Brain microvascular endothelial cell (primary cell): ENCODE results near the gene ITPA.

ENCODE experiments used
- DNase-seq: peaks from one replicate; pipeline ENCODE4 v3.0.0-alpha.2; 2020
- H3K27ac ChIP-seq: fragments of 250-450 bp; sonication (Bioruptor Pico); 2 replicates; pipeline ENCODE4 v1.5.1; 2020; ENCODE audit warnings: mild to moderate bottlenecking, moderate library complexity
- H3K27me3 ChIP-seq: fragments of 250-450 bp; sonication (Bioruptor Pico); replicated peaks from 2 replicates; pipeline ENCODE4 v1.5.1; 2020; ENCODE audit warnings: mild to moderate bottlenecking
- H3K36me3 ChIP-seq: fragments of 250-450 bp; sonication (Bioruptor Pico); replicated peaks from 2 replicates; pipeline ENCODE4 v1.5.1; 2020; ENCODE audit warnings: mild to moderate bottlenecking
- H3K4me3 ChIP-seq: 2 replicates; pipeline ENCODE4 v1.5.1; 2011; ENCODE audit warnings: low read depth, mild to moderate bottlenecking, control low read depth, low read length, moderate library complexity
- in situ Hi-C: cut with HindIII; loops from 2 replicates; pipeline ENCODE4 v1.10.0; 2017; ENCODE audit warnings: low sequenced_read_pairs, low pct_ligation_motif_present
- TF ChIP-seq, protein P1 (sequence below): IDR thresholded peaks from 2 replicates; pipeline ENCODE4 v1.5.1; 2011; ENCODE audit warnings: low read depth, mild to moderate bottlenecking, moderate library complexity, low read length, control low read depth, inconsistent platforms; ENCODE audit errors: missing control alignments

Gene ITPA

DNA sequence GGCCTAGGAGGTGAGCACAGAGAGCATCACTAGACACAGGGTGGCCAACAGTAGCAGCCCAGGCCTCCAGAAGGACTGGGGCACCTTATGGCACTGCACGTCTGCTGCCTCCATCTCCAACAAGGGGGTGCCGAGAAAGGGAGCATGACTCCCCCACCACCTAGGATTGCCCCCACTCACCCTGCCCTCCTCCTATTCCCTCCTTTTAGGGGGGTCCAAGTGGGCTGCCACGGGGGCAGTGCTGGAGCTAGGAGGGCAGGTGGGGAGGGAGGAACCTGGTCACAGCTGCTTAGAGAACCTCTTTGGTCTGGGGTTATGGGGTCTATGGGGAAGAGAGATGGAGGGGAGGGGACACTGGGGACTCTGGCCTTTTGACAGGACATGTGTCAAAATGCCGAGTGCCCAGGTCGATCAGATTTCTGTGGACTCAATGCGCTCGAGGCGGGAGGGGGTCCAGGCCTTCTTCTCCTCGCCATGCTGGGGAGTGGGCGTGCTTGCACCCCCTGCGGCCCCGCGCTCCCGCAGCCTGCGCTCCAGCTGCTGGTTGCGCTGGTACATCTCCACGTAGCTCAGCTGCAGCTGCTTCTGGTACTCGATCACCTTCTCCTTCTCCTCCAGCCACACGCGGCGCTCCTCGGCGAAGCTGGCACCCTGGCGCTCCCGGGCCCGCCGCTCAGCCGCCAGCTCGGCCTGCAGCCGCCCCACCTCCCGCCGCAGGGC, 45.1 kb upstream of the ITPA start:
- Histone ChIP-seq H3K36me3 (no peaks in the 10 kb centered on the region), H3K4me3 (no peak overlapping the region)
- TF ChIP-seq, protein P1, sequence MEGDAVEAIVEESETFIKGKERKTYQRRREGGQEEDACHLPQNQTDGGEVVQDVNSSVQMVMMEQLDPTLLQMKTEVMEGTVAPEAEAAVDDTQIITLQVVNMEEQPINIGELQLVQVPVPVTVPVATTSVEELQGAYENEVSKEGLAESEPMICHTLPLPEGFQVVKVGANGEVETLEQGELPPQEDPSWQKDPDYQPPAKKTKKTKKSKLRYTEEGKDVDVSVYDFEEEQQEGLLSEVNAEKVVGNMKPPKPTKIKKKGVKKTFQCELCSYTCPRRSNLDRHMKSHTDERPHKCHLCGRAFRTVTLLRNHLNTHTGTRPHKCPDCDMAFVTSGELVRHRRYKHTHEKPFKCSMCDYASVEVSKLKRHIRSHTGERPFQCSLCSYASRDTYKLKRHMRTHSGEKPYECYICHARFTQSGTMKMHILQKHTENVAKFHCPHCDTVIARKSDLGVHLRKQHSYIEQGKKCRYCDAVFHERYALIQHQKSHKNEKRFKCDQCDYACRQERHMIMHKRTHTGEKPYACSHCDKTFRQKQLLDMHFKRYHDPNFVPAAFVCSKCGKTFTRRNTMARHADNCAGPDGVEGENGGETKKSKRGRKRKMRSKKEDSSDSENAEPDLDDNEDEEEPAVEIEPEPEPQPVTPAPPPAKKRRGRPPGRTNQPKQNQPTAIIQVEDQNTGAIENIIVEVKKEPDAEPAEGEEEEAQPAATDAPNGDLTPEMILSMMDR = no peak

DNA sequence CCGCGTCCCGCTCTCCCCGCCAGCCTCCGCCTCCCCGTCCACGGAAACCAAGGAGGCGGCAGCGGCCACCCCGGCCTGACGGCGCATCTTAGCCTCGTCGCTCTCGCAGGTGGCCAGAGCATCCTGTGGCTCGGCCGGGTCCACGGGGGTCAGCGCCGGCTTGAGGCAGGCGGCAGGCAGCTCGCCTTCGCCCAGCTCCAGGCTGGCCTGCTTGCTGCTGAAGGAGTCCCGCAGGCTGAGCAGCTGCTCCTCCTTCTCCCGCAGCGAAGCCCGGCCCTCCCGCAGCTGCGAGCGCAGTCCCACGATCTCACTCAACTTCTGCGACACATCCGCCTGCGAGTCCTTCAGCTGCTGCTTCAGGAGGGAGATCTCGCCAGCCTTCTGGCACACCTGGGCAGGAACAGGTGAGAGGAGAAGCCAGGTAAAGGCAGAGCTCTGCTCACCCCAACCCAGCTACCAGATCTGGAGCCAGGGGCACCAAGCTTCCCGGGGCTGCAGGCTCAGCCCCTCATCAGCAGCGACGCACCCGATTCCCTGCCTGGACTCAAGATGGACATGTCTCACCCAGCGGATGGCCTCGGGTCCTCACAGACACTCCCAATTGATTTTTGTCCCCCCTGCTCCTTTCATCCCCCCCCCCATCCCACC, 44.4 kb upstream of the ITPA start:
- Histone ChIP-seq H3K27me3 (no peaks in the 10 kb centered on the region), H3K27ac (no peak overlapping the region), H3K4me3 (no peak overlapping the region), H3K36me3 (no peaks in the 10 kb centered on the region)
- no peak for DNase-seq
- TF ChIP-seq, protein P1 = no peak
- in situ Hi-C loops = no loop called here

More for the DNA sequence above, 45.1 kb upstream of the ITPA start:
- no peak for DNase-seq
- Histone ChIP-seq H3K27me3 (no peaks in the 10 kb centered on the region), H3K27ac (no peak overlapping the region)
- in situ Hi-C loops = no loop called here

DNA sequence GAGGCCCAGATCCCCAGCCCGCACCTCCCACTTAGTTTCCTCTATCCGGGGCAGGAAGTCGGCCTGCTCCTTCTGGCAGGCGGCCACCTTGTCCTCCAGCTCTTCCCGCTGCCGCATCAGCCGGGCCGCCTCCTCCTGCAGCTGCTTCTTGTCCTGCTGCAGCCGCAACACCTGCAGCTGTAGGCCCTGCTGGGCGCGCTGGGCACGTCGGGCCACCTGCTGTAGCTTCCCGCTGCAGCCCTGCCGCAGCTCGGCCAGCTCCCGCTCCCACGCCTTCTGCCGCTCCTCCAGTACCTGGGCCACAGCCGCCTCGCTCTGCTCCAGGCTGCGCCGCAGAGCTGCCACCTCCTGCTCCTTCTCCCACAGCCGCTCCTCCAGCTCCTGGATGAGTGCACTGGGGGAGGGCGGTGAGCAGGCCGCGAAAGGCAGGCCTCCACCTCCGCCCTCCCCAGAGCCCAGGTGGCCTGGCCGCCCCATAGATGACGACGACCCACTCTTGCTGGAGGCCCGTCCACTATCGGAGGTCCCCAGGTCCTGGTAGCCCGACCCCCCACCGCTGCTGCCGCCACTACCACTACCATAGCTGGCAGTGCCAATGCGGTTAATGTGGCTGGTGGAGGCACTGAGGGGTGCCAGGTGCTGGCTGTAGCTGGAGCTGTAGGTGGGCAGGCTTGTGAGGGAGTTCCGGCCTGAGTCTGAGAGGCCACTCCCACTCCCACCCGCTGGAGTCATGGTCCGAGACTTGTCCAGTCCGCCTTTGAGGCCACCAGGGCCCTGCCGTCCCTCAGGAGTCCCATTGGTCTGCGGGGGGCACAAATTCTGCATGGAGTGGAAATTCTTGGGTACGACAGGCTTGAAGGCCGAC, 43.6 kb upstream of the ITPA start:
- no peak for DNase-seq
- TF ChIP-seq, protein P1 = no peak
- in situ Hi-C loops = no loop called here
- Histone ChIP-seq H3K27ac (no peak overlapping the region), H3K36me3 (no peaks in the 10 kb centered on the region), H3K27me3 (no peaks in the 10 kb centered on the region), H3K4me3 (no peak overlapping the region)

DNA sequence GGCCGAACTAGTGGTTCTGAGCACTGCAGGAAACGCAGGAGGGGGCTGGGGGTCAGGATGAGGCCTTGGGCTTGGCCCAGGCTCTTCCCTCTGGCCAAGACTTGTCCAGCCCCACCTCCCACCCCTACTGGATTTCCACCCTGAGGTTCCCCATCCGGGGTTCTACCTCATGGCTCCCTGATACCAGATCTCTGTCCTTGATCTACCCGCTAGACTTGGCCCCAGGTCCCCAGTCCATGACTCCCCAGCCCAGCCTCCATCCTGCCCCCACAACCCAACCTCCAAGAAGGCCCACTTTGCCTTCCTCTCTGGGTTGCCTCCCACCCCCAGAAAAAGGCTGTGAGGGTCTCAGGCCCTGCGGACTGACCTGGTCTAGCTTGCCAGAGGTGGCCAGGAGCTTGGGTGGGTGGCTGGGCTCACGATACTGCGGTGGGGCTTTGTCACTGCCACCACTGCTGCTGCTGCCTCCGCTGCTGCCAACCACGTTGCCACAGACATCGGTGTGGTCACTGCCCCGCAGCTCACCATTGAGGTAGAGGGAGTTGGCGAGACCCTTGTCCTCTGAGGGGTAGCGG, 42.9 kb upstream of the ITPA start:
- H3K27ac ChIP-seq = no peak overlapping the region
- in situ Hi-C loops = no loop called here
- no peak overlapping the region for H3K4me3 ChIP-seq
- H3K36me3 ChIP-seq = no peaks in the 10 kb centered on the region
- H3K27me3 ChIP-seq = no peaks in the 10 kb centered on the region
- TF ChIP-seq, protein P1 = no peak
- no peak for DNase-seq

DNA sequence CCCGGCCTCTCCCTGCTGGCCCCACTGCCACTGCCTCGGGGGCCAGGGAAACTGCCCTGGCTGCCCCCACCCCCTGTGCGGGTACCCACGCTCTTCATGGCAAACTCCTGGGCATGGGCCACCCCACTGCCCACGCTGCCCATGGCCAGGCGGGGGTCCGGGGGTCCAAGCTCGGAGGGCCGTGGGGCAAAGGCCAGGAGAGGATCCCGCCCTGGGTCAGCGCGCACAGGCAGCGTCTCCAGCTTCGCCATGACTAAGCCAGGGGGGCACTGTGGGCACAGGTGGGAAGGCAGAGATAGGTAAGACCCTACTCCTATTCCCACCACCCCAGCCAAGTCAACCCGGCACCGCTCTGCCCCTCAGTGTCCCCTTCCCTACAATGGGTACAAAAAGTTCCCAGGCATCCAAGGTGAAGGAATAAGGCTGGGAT, 42.4 kb upstream of the ITPA start:
- Histone ChIP-seq H3K36me3 (no peaks in the 10 kb centered on the region), H3K4me3 (no peak overlapping the region), H3K27me3 (no peaks in the 10 kb centered on the region), H3K27ac (no peak overlapping the region)
- no peak for DNase-seq
- in situ Hi-C loops = no loop called here
- TF ChIP-seq, protein P1 = no peak
